GM19023 (cell line): ENCODE measurements around the gene NR2C2AP.

ENCODE experiments used
- ATAC-seq: cut with Tn5 transposase; IDR thresholded peaks from one replicate; pipeline ENCODE4 v1.9.1; 2021; ENCODE audit warnings: mild to moderate bottlenecking, moderate library complexity; ENCODE audit not compliant: unreplicated experiment

Gene NR2C2AP

GRCh38 chr19:19215792-19216191 lies 12.6 kb upstream of the NR2C2AP start:
- no peak for ATAC-seq

GRCh38 chr19:19214892-19215291 lies 11.7 kb upstream of the NR2C2AP start:
- no peak for ATAC-seq

GRCh38 chr19:19214159-19214490 lies 10.9 kb upstream of the NR2C2AP start:
- ATAC-seq: no peak

GRCh38 chr19:19213426-19214158 lies 10.4 kb upstream of the NR2C2AP start:
- ATAC-seq: no peak

- no peak for ATAC-seq
These were observed 9.7 kb upstream of the NR2C2AP start for GRCh38 chr19:19212916-19213315.

GRCh38 chr19:19211499-19212420 lies 8.5 kb upstream of the NR2C2AP start, which contains the start of gene NCAN:
Gene NCAN (plus strand): TSS chr19:19211958. CDS start chr19:19216954, 4,996 bp downstream.
- ATAC-seq: no peak

GRCh38 chr19:19209372-19209771 lies 6.2 kb upstream of the NR2C2AP start:
- ATAC-seq: no peak

GRCh38 chr19:19207637-19208572 lies 4.7 kb upstream of the NR2C2AP start:
- no peak for ATAC-seq

GRCh38 chr19:19206938-19207337 lies 3.7 kb upstream of the NR2C2AP start:
- no peak for ATAC-seq

GRCh38 chr19:19205416-19206410 lies 2.5 kb upstream of the NR2C2AP start:
- ATAC-seq: no peak

- ATAC-seq: no peak
These were observed 967 bp upstream of the NR2C2AP start for GRCh38 chr19:19204181-19204580.

- ATAC-seq: no peak
These were observed 555 bp downstream of the NR2C2AP start for GRCh38 chr19:19202707-19203011.

- no peak for ATAC-seq
These were observed 1.2 kb downstream of the NR2C2AP start for GRCh38 chr19:19201697-19202630.

GRCh38 chr19:19193926-19194325 lies 9.3 kb downstream of the NR2C2AP start:
- no peak for ATAC-seq

GRCh38 chr19:19192910-19193423 lies 10.2 kb downstream of the NR2C2AP start:
- ATAC-seq: no peak

GRCh38 chr19:19192078-19192882 lies 10.9 kb downstream of the NR2C2AP start, which contains the start of the genes BORCS8 and RFXANK:
Gene BORCS8 (minus strand): TSS chr19:19192152. CDS start chr19:19192117, 35 bp downstream.
Gene RFXANK (plus strand): TSS chr19:19192258. CDS start chr19:19193947, 1,689 bp downstream.
- peak; percentile 83 for ATAC-seq

- no peak for ATAC-seq
These were observed 11.5 kb downstream of the NR2C2AP start for GRCh38 chr19:19191768-19192077.

- ATAC-seq: no peak
These were observed 16.5 kb downstream of the NR2C2AP start for GRCh38 chr19:19186742-19187141.
